ENCODE results near the gene FIZ1.

The FIZ1 gene

DNA sequence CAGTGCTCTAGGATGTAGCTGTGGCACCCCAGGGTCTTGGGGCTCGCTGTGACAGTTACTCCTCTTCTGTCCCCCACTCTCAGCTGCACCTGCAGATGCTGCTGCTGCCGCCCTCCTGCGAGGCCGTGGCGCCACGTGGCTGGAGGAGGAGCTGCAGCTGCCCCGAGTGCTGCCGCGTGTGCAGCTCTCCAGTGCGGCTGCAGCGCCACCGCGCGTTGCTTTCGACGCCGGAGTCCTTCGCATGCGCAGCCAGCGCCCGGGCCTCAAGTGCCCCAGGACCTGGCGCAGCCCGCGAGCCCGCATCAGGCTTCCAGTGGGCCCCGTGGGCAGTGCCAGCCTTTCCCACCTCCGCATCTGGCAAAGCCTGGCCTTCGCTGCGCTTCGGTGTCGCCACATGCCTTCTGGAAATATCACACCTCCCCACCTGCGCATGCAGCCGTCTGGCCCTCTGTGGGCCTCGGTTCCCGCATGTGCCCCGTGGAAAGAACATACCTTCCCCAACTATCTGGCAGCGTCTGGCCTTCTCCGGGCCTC is 40.8 kb upstream of the FIZ1 start:
- no peak for DNase-seq (ENCODE audit: low read depth, low spot score)
- Histone ChIP-seq H3K9ac (ENCODE audit: insufficient read length) (peak overlapping the region; percentile 87), H3K27ac (peak overlapping the region; percentile 92)

DNA sequence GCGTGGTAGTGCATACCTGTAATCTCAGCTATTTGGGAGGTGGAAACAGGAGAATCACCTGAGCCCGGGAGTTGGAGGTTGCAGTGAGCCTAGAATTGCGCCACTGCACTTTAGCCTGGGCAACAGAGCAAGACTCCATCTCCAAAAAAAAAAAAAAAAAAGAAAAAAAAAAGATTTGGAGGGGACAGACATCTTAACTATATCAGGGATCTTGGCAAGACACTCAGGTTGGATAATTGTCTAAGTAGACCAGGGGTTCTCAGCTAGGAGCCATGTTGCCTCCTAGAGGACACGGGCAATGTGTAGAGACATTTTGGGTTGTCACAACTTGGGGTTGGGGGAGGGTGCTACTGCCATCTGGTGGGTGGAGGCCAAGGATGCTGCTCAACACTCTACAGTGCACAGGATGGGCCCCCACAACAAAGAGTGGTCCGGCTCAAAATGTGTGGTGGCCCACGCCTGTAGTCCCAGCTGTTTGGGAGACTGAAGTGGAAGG is 39.6 kb upstream of the FIZ1 start:
- TF ChIP-seq FOXP2 (optimal IDR thresholded peaks at IDR 0.05; ENCODE audit: control extremely low read depth, extremely low read length, insufficient read depth) (no peak), POLR2AphosphoS5 (IDR thresholded peaks at IDR 0.05; ENCODE audit: borderline replicate concordance, low read depth, low read length) (no peak; the same call in 1 of the 2 replicates), EZH2 (IDR thresholded peaks at IDR 0.05) (no peak)
- H3K9ac ChIP-seq (ENCODE audit: insufficient read length): no peak overlapping the region
- H3K27ac ChIP-seq: peak overlapping the region; percentile 71
- no peaks in the 10 kb centered on the region for H3K36me3 ChIP-seq (ENCODE audit: insufficient read depth, low read length)
- H3K9me3 ChIP-seq (ENCODE audit: low read depth, low read length): no peaks in the 10 kb centered on the region
- DNase-seq (ENCODE audit: low read depth, low spot score): no peak
- H3K4me3 ChIP-seq: no peak overlapping the region

More for the DNA sequence above, 40.8 kb upstream of the FIZ1 start:
- H3K9me3 ChIP-seq (ENCODE audit: low read depth, low read length): no peaks in the 10 kb centered on the region
- H3K4me3 ChIP-seq: peak overlapping the region; percentile 92
- TF ChIP-seq POLR2AphosphoS5 (IDR thresholded peaks at IDR 0.05; ENCODE audit: borderline replicate concordance, low read depth, low read length): no peak
- TF ChIP-seq FOXP2 (optimal IDR thresholded peaks at IDR 0.05; ENCODE audit: control extremely low read depth, extremely low read length, insufficient read depth): no peak
- no peak for TF ChIP-seq EZH2 (IDR thresholded peaks at IDR 0.05)
- H3K36me3 ChIP-seq (ENCODE audit: insufficient read depth, low read length): peaks cover 9% of the 10 kb centered on the region

DNA sequence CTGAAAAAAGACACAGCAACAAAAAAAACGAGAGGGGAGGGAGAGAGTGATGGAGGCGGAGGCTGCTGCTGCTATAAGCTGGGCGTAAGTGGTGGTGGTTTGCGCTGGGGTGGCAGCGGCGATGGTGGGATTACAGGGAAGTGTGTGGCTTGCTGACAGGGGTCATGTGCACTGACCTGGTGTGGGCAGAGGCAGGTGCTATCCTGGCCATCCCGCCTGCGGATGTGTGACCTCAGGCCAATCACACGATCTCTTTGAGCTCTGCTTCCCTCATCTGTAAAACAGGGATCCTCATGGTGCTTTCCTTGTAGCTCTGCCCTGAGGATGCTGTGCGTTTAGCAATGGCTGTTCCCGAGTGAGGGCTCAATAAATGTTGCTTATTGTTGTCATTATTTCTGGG is 38.2 kb upstream of the FIZ1 start:
- no peak for TF ChIP-seq EZH2 (IDR thresholded peaks at IDR 0.05)
- TF ChIP-seq POLR2AphosphoS5 (IDR thresholded peaks at IDR 0.05; ENCODE audit: borderline replicate concordance, low read depth, low read length): no peak
- TF ChIP-seq FOXP2 (optimal IDR thresholded peaks at IDR 0.05; ENCODE audit: control extremely low read depth, extremely low read length, insufficient read depth): no peak
- Histone ChIP-seq H3K4me3 (no peak overlapping the region), H3K27ac (no peak overlapping the region), H3K9ac (ENCODE audit: insufficient read length) (no peak overlapping the region), H3K9me3 (ENCODE audit: low read depth, low read length) (no peaks in the 10 kb centered on the region), H3K36me3 (ENCODE audit: insufficient read depth, low read length) (no peaks in the 10 kb centered on the region)
- DNase-seq (ENCODE audit: low read depth, low spot score): no peak

- TF ChIP-seq POLR2AphosphoS5 (IDR thresholded peaks at IDR 0.05; ENCODE audit: borderline replicate concordance, low read depth, low read length): no peak
- no peak for TF ChIP-seq EZH2 (IDR thresholded peaks at IDR 0.05)
- no peak for TF ChIP-seq FOXP2 (optimal IDR thresholded peaks at IDR 0.05; ENCODE audit: control extremely low read depth, extremely low read length, insufficient read depth)
- Histone ChIP-seq H3K9ac (ENCODE audit: insufficient read length) (no peak overlapping the region), H3K27ac (no peak overlapping the region), H3K9me3 (ENCODE audit: low read depth, low read length) (no peaks in the 10 kb centered on the region), H3K4me3 (no peak overlapping the region), H3K36me3 (ENCODE audit: insufficient read depth, low read length) (no peaks in the 10 kb centered on the region)
- no peak for DNase-seq (ENCODE audit: low read depth, low spot score)
Measured at GRCh38 chr19:55636723-55637122, 37.4 kb upstream of the FIZ1 start.

DNA sequence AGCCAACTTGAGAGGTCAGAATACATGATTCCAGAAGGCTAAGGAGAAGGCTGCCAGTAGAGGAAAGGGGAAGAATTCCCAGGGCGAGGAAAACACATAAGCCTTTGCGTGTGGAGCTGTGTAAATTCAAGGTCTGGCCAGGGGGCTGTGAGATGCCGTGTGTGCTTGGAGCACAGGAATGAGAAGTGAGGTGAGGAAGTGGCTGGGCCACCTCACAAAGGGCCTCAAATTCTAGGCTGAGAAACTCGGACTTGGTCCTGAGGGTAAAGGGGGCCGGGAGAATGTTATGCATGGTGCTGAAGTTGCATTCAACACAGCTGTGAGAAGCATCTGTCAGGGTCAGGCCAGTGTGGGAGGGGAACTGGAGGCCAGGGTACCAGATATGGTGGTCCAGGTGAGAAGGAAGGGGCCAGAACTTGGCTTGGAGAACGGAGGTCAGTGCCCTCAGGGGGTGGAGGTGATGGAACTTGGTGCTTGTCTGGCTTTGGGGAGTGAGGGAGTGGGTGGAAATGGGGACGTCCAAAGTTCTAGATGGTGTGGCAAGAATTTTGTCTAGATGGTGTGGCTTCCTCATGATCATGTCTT is 36.6 kb upstream of the FIZ1 start:
- H3K9ac ChIP-seq (ENCODE audit: insufficient read length): peak overlapping the region; percentile 98
- H3K27ac ChIP-seq: no peak overlapping the region
- no peak for DNase-seq (ENCODE audit: low read depth, low spot score)
- H3K36me3 ChIP-seq (ENCODE audit: insufficient read depth, low read length): no peaks in the 10 kb centered on the region
- no peaks in the 10 kb centered on the region for H3K9me3 ChIP-seq (ENCODE audit: low read depth, low read length)
- peak overlapping the region; percentile 94 for H3K4me3 ChIP-seq
- TF ChIP-seq FOXP2 (optimal IDR thresholded peaks at IDR 0.05; ENCODE audit: control extremely low read depth, extremely low read length, insufficient read depth) (no peak), EZH2 (IDR thresholded peaks at IDR 0.05) (no peak), POLR2AphosphoS5 (IDR thresholded peaks at IDR 0.05; ENCODE audit: borderline replicate concordance, low read depth, low read length) (no peak)

GRCh38 chr19:55635334-55635717 is 36.0 kb upstream of the FIZ1 start:
- no peak for DNase-seq (ENCODE audit: low read depth, low spot score)
- TF ChIP-seq EZH2 (IDR thresholded peaks at IDR 0.05) (no peak), FOXP2 (optimal IDR thresholded peaks at IDR 0.05; ENCODE audit: control extremely low read depth, extremely low read length, insufficient read depth) (no peak), POLR2AphosphoS5 (IDR thresholded peaks at IDR 0.05; ENCODE audit: borderline replicate concordance, low read depth, low read length) (no peak)

GRCh38 chr19:55633861-55634260 is 34.5 kb upstream of the FIZ1 start:
- Histone ChIP-seq H3K36me3 (ENCODE audit: insufficient read depth, low read length) (no peaks in the 10 kb centered on the region), H3K4me3 (peak overlapping the region; percentile 94; the same call in 1 of the 2 replicates), H3K9me3 (ENCODE audit: low read depth, low read length) (no peaks in the 10 kb centered on the region), H3K9ac (ENCODE audit: insufficient read length) (no peak overlapping the region), H3K27ac (no peak overlapping the region)
- TF ChIP-seq FOXP2 (optimal IDR thresholded peaks at IDR 0.05; ENCODE audit: control extremely low read depth, extremely low read length, insufficient read depth) (no peak), EZH2 (IDR thresholded peaks at IDR 0.05) (no peak), POLR2AphosphoS5 (IDR thresholded peaks at IDR 0.05; ENCODE audit: borderline replicate concordance, low read depth, low read length) (no peak)
- DNase-seq (ENCODE audit: low read depth, low spot score): no peak

More at GRCh38 chr19:55635334-55635717, 36.0 kb upstream of the FIZ1 start:
- Histone ChIP-seq H3K9ac (ENCODE audit: insufficient read length) (peak overlapping the region; percentile 98), H3K36me3 (ENCODE audit: insufficient read depth, low read length) (no peaks in the 10 kb centered on the region), H3K27ac (peak overlapping the region; percentile 70; the same call in 1 of the 2 replicates), H3K4me3 (peak overlapping the region; percentile 94), H3K9me3 (ENCODE audit: low read depth, low read length) (no peaks in the 10 kb centered on the region)

DNA sequence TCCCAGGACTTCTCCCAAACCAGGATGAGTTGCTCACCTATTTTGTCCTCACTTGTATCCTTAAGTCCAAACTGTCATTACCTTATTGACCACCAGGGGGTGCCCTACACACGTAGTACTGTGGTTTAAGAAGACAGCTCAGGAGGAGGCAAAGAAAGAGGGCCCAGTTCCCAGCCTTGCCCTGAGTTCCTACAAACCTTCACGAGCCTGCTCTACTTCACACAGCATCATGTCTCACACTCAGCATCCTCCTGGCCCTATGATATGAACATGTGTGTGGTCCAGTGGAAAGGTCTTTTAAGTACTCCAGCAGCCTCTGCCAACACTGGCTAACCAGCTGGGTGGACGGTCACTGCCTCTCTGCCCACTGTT is 33.1 kb upstream of the FIZ1 start:
- no peak for TF ChIP-seq POLR2AphosphoS5 (IDR thresholded peaks at IDR 0.05; ENCODE audit: borderline replicate concordance, low read depth, low read length)
- TF ChIP-seq FOXP2 (optimal IDR thresholded peaks at IDR 0.05; ENCODE audit: control extremely low read depth, extremely low read length, insufficient read depth): no peak
- no peak for TF ChIP-seq EZH2 (IDR thresholded peaks at IDR 0.05)
- Histone ChIP-seq H3K9me3 (ENCODE audit: low read depth, low read length) (no peaks in the 10 kb centered on the region), H3K36me3 (ENCODE audit: insufficient read depth, low read length) (no peaks in the 10 kb centered on the region), H3K27ac (no peak overlapping the region), H3K4me3 (no peak overlapping the region), H3K9ac (ENCODE audit: insufficient read length) (no peak overlapping the region)
- peak; percentile 98 for DNase-seq (ENCODE audit: low read depth, low spot score)

Measured in SK-N-MC (cell line).